SIG-M5 (cell line): Measurements from ENCODE around the gene MTHFD2L.
"Not testable (repeated sequence)": the region's sequence is repeated elsewhere in the genome, so short reads cannot be mapped to it uniquely, and the experiment has no call there.

Source experiments
- DNase-seq: peaks from one replicate; lab custom pipeline; 2025; lab: John Stamatoyannopoulos, UW

MTHFD2L gene

GRCh38 chr4:74335341-74336021 lies 177.6 kb downstream of the MTHFD2L start:
- no peak for DNase-seq

- no peak for DNase-seq
Observed at GRCh38 chr4:74338792-74339333, 180.9 kb downstream of the MTHFD2L start.

GRCh38 chr4:74339501-74339900 lies 181.6 kb downstream of the MTHFD2L start:
- no peak for DNase-seq

- DNase-seq: not testable (repeated sequence)
Observed at GRCh38 chr4:74340421-74340820, 182.5 kb downstream of the MTHFD2L start.

GRCh38 chr4:74344031-74344430 lies 186.1 kb downstream of the MTHFD2L start:
- DNase-seq: no peak
